Activated naive CD4-positive, alpha-beta T cell treated with anti-CD3 and anti-CD28 coated beads, Interleukin-2, amount 10 ng/mL, durations not matched to agents 7 days and 5 days (primary cell): Measurements from ENCODE around the gene CCDC87.

Experiments
- CTCF ChIA-PET: fragments of 350-600 bp; sonication (Branson Sonifier 250); formaldehyde crosslinking; loops from one replicate; lab custom pipeline; 2021; ENCODE audit warnings: antibody characterized with exemption; lab: Charles Lee
- DNase-seq: peaks from one replicate; pipeline ENCODE4 v3.0.0-alpha.2; 2020
- H3K27ac Mint-ChIP-seq: one replicate; pipeline ENCODE4 v1.8.0; 2021; ENCODE audit warnings: mild to moderate bottlenecking, moderate library complexity, mixed read lengths
- H3K27me3 Mint-ChIP-seq: one replicate; pipeline ENCODE4 v1.8.0; 2021; ENCODE audit warnings: mild to moderate bottlenecking, mixed read lengths
- H3K36me3 Mint-ChIP-seq: one replicate; pipeline ENCODE4 v1.8.0; 2021; ENCODE audit warnings: mixed read lengths
- H3K4me1 Mint-ChIP-seq: one replicate; pipeline ENCODE4 v1.8.0; 2021; ENCODE audit warnings: mixed read lengths
- H3K4me3 Mint-ChIP-seq: one replicate; pipeline ENCODE4 v1.8.0; 2021; ENCODE audit warnings: mild to moderate bottlenecking, moderate library complexity, mixed read lengths
- H3K9me3 Mint-ChIP-seq: one replicate; pipeline ENCODE4 v1.8.0; 2021; ENCODE audit warnings: mixed read lengths

CCDC87 gene

GRCh38 chr11:66581261-66581660, 11.6 kb downstream of the CCDC87 start:
- Mint-ChIP-seq H3K4me1 (no peaks in the 10 kb centered on the region), H3K9me3 (peaks cover 8% of the 10 kb centered on the region), H3K36me3 (peaks cover 4% of the 10 kb centered on the region), H3K27me3 (peaks cover 33% of the 10 kb centered on the region), H3K27ac (no peak overlapping the region), H3K4me3 (no peak overlapping the region)
- no peak for DNase-seq
- CTCF ChIA-PET: interaction anchor here (0.7 to 6.5 kb wide), 5 partner anchors 11 to 172 kb away, joined by 3 to 84 read pairs (median 4); partner anchors contain the start of genes CCDC87, CCS and RBM4B

DNA sequence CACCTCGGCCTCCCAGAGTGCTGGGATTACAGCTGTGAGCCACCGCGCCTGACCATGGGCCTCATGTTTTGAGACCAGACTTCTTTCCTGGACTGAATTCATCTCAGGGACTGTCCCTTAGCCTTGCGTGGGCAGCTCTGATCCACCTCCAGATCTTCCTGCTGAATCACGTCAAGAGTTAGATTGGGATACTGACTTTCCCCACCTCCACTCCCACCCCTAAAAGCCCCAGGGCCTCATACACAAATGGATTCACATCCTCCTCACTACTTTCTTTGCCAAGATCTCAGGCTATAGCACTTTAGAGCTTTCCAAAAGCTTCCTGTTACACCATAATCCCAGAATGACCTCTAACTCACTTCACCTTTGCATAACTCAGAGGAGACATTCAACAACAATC, 12.1 kb downstream of the CCDC87 start:
- Mint-ChIP-seq H3K27me3 (peaks cover 37% of the 10 kb centered on the region), H3K27ac (no peak overlapping the region), H3K4me3 (no peak overlapping the region), H3K4me1 (no peaks in the 10 kb centered on the region), H3K36me3 (peaks cover 4% of the 10 kb centered on the region), H3K9me3 (peaks cover 8% of the 10 kb centered on the region)
- no peak for DNase-seq
- CTCF ChIA-PET: interaction anchor here (0.7 to 6.5 kb wide), 5 partner anchors 12 to 171 kb away, joined by 3 to 84 read pairs (median 4); partner anchors contain the start of genes CCDC87, CCS and RBM4B

GRCh38 chr11:66579017-66579606, 13.8 kb downstream of the CCDC87 start:
- Mint-ChIP-seq H3K27ac (no peak overlapping the region), H3K27me3 (peaks cover 39% of the 10 kb centered on the region), H3K4me1 (no peaks in the 10 kb centered on the region), H3K4me3 (no peak overlapping the region), H3K9me3 (peaks cover 8% of the 10 kb centered on the region), H3K36me3 (peaks cover 4% of the 10 kb centered on the region)
- DNase-seq: peak; percentile 83
- CTCF ChIA-PET: interaction anchor here (0.7 to 6.5 kb wide), 14 partner anchors 10 to 244 kb away, joined by 3 to 84 read pairs (median 4); partner anchors contain the start of genes CCDC87, CCS, CTSF and RBM4B

DNA sequence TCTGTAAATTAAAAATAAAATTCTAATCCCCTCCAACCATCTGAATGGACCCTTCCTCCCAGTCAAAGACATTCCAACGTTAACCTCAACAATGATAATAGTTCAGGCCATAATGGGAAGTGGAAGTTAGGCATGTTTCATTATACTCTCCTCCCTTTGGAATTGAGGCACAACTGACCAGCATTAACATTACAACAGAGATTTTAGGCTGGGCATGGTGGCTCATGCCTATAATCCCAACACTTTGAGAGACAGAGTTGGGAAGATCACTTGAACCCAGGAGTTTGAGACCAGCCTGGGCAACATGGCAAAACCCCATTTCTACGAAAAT, 22.0 kb downstream of the CCDC87 start:
- H3K4me1 Mint-ChIP-seq: peaks cover 5% of the 10 kb centered on the region
- no peak for DNase-seq
- peaks cover 61% of the 10 kb centered on the region for H3K27me3 Mint-ChIP-seq
- no peaks in the 10 kb centered on the region for H3K9me3 Mint-ChIP-seq
- no peak overlapping the region for H3K4me3 Mint-ChIP-seq
- CTCF ChIA-PET: no interaction called here
- H3K36me3 Mint-ChIP-seq: no peaks in the 10 kb centered on the region
- no peak overlapping the region for H3K27ac Mint-ChIP-seq

GRCh38 chr11:66570079-66570849, 22.6 kb downstream of the CCDC87 start:
- H3K9me3 Mint-ChIP-seq: no peaks in the 10 kb centered on the region
- no peak overlapping the region for H3K27ac Mint-ChIP-seq
- peaks cover 5% of the 10 kb centered on the region for H3K4me1 Mint-ChIP-seq
- H3K36me3 Mint-ChIP-seq: no peaks in the 10 kb centered on the region
- DNase-seq: no peak
- H3K4me3 Mint-ChIP-seq: no peak overlapping the region
- H3K27me3 Mint-ChIP-seq: peaks cover 62% of the 10 kb centered on the region
- CTCF ChIA-PET: interaction anchor here (1.2 to 3.1 kb wide), 3 partner anchors 7 to 162 kb away, joined by 3 to 10 read pairs (median 4); partner anchors contain the start of gene RBM4

DNA sequence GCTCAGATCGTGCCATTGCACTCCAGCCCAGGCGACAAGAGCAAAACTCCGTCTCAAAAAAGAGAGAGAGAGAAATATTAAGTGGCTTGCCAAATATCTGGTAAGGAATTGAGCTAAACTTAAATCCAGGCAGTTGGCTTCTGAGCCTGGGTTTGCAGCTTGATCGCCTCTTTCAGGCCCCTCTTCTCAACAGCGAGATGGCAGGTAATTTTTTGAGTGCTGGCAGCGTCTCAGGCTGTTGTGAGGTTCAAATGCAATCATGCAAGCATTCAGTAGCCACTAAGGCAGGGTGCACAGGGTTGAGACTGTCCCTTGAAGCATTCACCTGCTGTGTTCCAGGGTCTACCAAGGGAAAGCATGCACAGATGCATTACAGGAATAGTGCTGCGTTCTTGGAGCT, 23.8 kb downstream of the CCDC87 start:
- peaks cover 60% of the 10 kb centered on the region for H3K27me3 Mint-ChIP-seq
- H3K27ac Mint-ChIP-seq: no peak overlapping the region
- no peaks in the 10 kb centered on the region for H3K9me3 Mint-ChIP-seq
- peaks cover 5% of the 10 kb centered on the region for H3K4me1 Mint-ChIP-seq
- DNase-seq: no peak
- CTCF ChIA-PET: interaction anchor here (0.7 to 3.1 kb wide), 4 partner anchors 9 to 160 kb away, joined by 3 to 10 read pairs (median 7); no protein-coding TSS in a partner anchor
- no peaks in the 10 kb centered on the region for H3K36me3 Mint-ChIP-seq
- no peak overlapping the region for H3K4me3 Mint-ChIP-seq

- H3K27ac Mint-ChIP-seq: no peak within 1 kb of the TSS
- H3K9me3 Mint-ChIP-seq: no peaks in the 10 kb centered on the region
- H3K36me3 Mint-ChIP-seq: no peaks in the 10 kb centered on the region
- peak within 1 kb of the TSS; percentile 69 for H3K4me3 Mint-ChIP-seq
- CTCF ChIA-PET: interaction anchor here (0.6 to 3.1 kb wide), 4 partner anchors 9 to 160 kb away, joined by 3 to 10 read pairs (median 7); no protein-coding TSS in a partner anchor
- DNase-seq: peak; percentile 82
- peaks cover 5% of the 10 kb centered on the region for H3K4me1 Mint-ChIP-seq
- peaks cover 52% of the 10 kb centered on the region for H3K27me3 Mint-ChIP-seq
These were observed 24.5 kb downstream of the CCDC87 start, which contains the start of gene CTSF for GRCh38 chr11:66568124-66568916. CTSF (minus strand) TSS chr11:66568606; CDS start chr11:66568486, 120 bp downstream.

GRCh38 chr11:66567787-66568123, 25.1 kb downstream of the CCDC87 start:
- Mint-ChIP-seq H3K4me1 (peaks cover 5% of the 10 kb centered on the region), H3K9me3 (no peaks in the 10 kb centered on the region), H3K27ac (no peak overlapping the region), H3K27me3 (peaks cover 52% of the 10 kb centered on the region), H3K4me3 (peak overlapping the region; percentile 62), H3K36me3 (no peaks in the 10 kb centered on the region)
- CTCF ChIA-PET: interaction anchor here (2.1 to 3.1 kb wide), 2 partner anchors 10 to 12 kb away, joined by 10 read pairs; no protein-coding TSS in a partner anchor
- DNase-seq: no peak

- Mint-ChIP-seq H3K4me3 (no peak overlapping the region), H3K27me3 (peaks cover 56% of the 10 kb centered on the region), H3K9me3 (no peaks in the 10 kb centered on the region), H3K4me1 (peaks cover 5% of the 10 kb centered on the region), H3K27ac (no peak overlapping the region), H3K36me3 (no peaks in the 10 kb centered on the region)
- DNase-seq: no peak
- CTCF ChIA-PET: no interaction called here
These were observed 26.6 kb downstream of the CCDC87 start for GRCh38 chr11:66566221-66566620.

DNA sequence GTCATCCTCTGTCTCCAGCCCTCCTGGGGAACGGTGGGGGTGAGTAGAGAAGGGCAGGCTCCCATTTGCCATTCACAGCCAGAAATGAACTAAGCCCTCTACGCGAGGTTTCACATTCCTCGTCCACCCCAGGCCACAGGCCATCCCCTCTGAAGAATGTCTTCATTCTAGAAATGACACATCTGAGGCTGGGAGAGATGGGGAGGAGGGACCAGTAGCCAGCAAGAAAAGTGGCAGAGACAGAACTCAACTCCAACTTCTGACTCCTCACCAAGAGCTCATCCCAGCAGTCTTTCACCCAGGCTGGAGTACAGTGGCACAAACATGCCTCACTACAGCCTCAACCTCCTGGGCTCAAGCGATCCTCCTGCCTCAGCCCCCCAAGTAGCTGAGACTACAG, 27.9 kb downstream of the CCDC87 start:
- Mint-ChIP-seq H3K27ac (no peak overlapping the region), H3K4me1 (peaks cover 5% of the 10 kb centered on the region), H3K4me3 (no peak overlapping the region), H3K36me3 (no peaks in the 10 kb centered on the region), H3K9me3 (no peaks in the 10 kb centered on the region), H3K27me3 (peaks cover 58% of the 10 kb centered on the region)
- DNase-seq: no peak
- CTCF ChIA-PET: no interaction called here

- Mint-ChIP-seq H3K4me3 (no peak overlapping the region), H3K27ac (no peak overlapping the region), H3K36me3 (no peaks in the 10 kb centered on the region), H3K27me3 (peaks cover 61% of the 10 kb centered on the region), H3K9me3 (no peaks in the 10 kb centered on the region), H3K4me1 (peaks cover 5% of the 10 kb centered on the region)
- CTCF ChIA-PET: interaction anchor here (5.1 kb wide), 1 partner anchor 14 kb away, joined by 19 read pairs; no protein-coding TSS in a partner anchor
- no peak for DNase-seq
These were observed 28.3 kb downstream of the CCDC87 start for GRCh38 chr11:66564538-66564937.

GRCh38 chr11:66563832-66564231, 29.0 kb downstream of the CCDC87 start:
- peaks cover 61% of the 10 kb centered on the region for H3K27me3 Mint-ChIP-seq
- H3K4me3 Mint-ChIP-seq: no peak overlapping the region
- no peaks in the 10 kb centered on the region for H3K36me3 Mint-ChIP-seq
- CTCF ChIA-PET: interaction anchor here (5.1 kb wide), 1 partner anchor 15 kb away, joined by 19 read pairs; no protein-coding TSS in a partner anchor
- H3K9me3 Mint-ChIP-seq: no peaks in the 10 kb centered on the region
- H3K27ac Mint-ChIP-seq: no peak overlapping the region
- peaks cover 7% of the 10 kb centered on the region for H3K4me1 Mint-ChIP-seq
- DNase-seq: no peak

DNA sequence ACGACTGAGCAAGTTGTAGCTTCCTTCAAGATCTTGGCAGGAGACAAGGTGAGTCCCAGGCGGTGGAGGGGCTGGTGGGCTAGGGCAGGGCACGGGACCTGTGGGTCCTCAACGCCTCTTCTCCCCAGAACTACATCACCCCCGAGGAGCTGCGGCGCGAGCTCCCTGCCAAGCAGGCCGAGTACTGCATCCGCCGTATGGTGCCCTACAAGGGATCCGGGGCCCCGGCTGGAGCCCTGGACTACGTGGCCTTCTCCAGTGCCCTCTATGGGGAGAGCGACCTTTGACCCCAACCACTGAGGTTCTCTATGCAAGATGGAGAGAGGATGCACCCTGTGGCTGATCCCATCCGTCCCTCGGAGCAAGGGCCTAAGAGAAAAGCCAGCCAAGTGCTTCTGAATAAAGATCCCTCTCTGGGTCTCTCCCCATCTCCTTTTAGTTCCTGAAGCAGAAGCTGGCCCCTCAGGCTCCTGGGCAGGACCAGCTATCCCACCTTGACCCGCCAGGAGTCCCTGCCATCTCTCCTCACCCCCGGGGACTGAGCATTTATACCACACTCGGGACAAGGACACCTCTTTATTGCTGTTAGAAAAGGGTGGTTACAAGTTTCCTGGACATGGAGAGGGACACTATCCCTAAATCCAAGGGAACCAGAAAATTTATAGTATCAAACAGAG, 29.8 kb downstream of the CCDC87 start:
- DNase-seq: no peak
- Mint-ChIP-seq H3K27ac (no peak overlapping the region), H3K36me3 (no peaks in the 10 kb centered on the region), H3K9me3 (no peaks in the 10 kb centered on the region), H3K27me3 (peaks cover 61% of the 10 kb centered on the region), H3K4me1 (peaks cover 6% of the 10 kb centered on the region), H3K4me3 (no peak overlapping the region)
- CTCF ChIA-PET: interaction anchor here (5.1 kb wide), 1 partner anchor 16 kb away, joined by 19 read pairs; no protein-coding TSS in a partner anchor
